ENCODE data around the gene ZNF10.

The ZNF10 gene

GRCh38 chr12:133130038-133130807 is at the start of gene ZNF10, which contains the start of gene ZNF891:
ZNF10 (plus strand) TSS chr12:133130627; CDS start chr12:133144493, 13,866 bp downstream.
ZNF891 (minus strand) TSS chr12:133130274; CDS start chr12:133121918, 8,356 bp downstream.
- peak; percentile 83 to 92 for DNase-seq

GRCh38 chr12:133081159-133081780 is 49.2 kb upstream of the ZNF10 start:
- DNase-seq: no peak

DNA sequence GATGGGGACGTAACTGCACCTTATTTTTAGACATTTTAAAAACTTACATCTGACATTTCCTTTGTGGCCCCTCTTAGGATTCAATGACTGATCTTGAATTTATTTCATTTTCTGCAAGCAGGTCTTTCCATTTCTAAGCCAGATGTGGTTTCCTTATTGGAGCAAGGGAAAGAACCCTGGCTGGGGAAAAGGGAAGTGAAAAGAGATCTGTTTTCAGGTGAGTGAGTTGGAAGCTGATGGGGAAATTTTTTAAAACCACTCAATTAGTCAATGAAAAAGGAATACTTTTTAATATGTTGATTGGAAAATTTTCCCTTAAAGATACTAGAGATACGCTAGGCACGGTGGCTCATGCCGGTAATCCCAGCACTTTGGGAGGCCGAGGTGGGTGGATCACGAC is 47.1 kb upstream of the ZNF10 start:
- DNase-seq: no peak

DNA sequence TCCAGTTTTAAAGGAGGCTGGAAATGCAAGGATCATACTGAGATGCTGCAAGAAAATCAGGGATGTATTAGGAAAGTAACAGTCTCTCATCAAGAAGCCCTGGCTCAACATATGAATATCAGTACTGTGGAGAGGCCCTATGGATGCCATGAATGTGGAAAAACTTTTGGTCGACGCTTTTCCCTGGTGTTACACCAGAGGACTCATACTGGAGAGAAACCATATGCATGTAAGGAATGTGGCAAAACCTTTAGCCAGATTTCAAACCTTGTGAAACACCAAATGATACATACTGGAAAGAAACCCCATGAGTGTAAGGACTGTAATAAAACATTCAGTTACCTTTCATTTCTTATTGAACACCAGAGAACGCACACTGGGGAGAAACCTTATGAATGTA is 24.8 kb upstream of the ZNF10 start:
- no peak for DNase-seq

DNA sequence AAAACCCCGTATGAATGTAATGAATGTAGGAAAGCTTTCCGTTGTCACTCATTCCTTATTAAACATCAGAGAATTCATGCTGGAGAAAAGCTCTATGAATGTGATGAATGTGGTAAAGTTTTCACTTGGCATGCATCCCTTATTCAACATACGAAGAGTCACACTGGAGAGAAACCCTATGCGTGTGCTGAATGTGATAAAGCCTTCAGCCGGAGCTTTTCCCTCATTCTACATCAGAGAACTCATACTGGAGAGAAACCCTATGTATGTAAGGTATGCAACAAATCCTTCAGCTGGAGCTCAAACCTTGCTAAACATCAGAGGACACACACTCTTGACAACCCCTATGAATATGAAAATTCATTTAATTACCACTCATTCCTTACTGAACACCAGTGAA is 24.2 kb upstream of the ZNF10 start:
- no peak for DNase-seq

GRCh38 chr12:133107121-133107520 is 23.3 kb upstream of the ZNF10 start:
- no peak for DNase-seq

DNA sequence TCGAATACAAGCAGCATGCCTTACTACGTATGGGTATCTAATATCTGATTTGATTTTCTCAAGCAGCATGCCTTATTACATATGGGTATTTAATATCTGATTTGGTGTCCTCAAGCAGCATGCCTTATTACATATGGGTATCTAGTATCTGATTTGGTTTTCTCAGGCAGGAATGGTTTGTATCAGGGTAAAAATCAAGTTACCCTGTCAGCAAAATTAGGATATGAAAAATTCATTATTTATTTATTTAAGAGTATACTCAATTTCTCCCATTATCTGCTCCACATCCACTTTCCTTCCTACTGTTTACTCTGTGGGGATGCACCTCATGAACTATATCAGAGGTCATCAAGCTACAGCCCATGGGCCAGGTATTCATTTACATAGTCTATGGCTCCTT is 22.3 kb upstream of the ZNF10 start:
- no peak for DNase-seq

DNA sequence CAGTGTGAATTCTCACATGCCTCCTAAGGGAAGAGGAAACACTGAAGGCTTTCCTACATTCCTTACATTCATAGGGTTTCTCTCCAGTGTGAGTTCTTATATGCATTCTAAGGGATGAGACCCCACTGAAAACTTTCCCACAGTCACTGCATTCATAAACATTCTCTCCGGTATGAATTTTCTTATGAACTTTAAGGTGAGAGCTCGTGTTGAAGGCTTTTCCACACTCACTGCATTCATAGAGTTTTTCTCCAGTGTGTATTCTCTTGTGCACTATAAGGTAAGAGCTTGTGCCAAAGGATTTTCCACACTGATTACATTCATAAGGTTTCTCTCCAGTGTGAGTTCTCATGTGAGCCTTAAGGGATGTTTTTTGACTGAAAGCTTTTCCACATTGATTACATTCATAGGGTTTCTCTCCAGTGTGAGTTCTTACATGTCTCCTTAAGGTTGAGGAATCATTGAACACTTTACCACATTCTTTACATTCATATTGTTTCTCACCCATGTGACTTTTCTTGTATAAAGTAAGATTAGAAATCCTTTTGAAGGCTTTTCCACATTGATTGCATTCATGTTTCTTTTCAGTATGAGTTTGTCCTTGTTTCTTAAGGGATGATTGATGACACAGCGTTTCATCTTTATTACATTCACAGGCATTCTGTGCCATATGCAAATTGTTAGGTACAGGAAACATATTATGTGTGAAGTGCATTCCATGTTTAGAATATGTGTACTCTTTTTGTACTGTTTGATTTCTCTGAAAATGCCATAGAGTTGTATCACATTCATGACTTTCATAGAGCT is 9.8 kb upstream of the ZNF10 start:
- DNase-seq: no peak

DNA sequence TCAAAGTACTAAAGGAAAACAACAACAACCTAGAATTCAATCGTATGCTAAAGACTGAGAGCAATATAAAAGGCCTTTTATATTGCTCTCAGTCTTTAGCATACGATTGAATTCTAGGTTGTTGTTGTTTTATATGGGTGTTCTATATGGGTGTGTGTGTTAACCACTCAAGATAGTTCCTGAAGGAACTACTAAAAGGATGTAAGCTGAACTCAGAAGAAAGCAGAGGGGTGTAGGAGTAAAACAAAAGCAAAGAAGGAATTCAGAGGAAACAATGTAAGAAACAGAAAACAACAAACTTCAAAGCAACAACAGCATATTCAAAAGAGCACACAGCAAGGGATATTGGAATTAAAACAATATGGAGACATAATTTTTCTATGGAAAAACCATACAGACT is 5.8 kb upstream of the ZNF10 start:
- DNase-seq: no peak

DNA sequence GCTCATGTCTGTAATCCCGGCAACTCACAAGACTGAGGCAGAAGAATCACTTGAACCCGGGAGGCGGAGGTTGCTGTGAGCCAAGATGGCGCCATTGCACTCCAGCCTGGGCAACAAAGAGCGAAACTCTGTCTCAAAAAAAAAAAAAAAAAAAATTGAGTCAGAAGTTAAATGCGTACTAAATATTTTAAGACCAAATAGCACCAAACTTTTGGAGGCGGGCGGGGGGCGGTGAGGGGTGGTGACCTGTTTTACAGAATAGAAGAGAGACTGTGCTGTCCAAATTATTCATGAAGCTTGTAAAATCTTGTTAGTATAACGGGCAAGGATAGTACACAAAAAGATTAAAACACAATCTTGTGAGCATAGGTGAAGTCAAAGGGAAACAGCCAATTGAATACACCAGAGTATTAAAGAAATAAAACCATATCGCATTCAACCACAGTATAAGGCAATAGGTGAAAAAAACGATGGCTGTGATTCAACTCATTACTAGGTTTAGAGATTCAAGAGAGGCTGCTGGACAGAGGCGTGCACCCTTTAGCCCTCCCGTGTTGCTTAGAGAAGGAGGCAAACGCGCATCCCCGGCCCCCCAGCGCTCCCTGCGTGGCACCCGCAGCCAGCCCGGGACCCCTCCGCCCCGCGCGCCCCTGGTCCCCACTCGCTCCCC is 924 bp upstream of the ZNF10 start:
- DNase-seq: peak in 1 of 2 experiments; percentile 66

DNA sequence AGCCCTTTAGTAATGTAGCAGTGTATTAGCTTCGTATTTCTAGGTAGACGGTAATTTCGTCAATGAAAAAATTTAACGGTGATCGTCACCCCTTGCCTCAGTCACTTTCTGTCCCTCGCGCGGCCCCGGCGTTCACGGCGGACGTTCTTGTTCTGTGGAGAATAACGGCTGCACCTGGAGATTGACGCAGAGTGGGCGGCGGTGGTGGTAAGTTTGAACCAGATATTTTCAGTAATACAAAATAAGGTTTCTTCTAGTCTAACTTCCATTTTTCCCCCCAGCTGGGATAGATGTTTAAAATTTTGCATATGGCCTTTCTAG is 341 bp downstream of the ZNF10 start:
- DNase-seq: no peak

- DNase-seq: no peak
Observed at GRCh38 chr12:133135747-133136146, 5.3 kb downstream of the ZNF10 start.

- DNase-seq: no peak
Observed at GRCh38 chr12:133145981-133146380, 15.6 kb downstream of the ZNF10 start.

DNA sequence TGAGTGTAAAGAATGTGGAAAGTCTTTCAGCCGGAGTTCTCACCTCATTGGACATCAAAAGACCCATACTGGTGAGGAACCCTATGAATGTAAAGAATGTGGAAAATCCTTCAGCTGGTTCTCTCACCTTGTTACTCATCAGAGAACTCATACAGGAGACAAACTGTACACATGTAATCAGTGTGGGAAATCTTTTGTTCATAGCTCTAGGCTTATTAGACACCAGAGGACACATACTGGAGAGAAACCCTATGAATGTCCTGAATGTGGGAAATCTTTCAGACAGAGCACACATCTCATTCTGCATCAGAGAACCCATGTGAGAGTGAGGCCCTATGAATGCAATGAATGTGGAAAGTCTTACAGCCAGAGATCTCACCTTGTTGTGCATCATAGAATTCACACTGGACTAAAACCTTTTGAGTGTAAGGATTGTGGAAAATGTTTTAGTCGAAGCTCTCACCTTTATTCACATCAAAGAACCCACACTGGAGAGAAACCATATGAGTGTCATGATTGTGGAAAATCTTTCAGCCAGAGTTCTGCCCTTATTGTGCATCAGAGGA is 25.8 kb downstream of the ZNF10 start:
- DNase-seq: no peak

DNA sequence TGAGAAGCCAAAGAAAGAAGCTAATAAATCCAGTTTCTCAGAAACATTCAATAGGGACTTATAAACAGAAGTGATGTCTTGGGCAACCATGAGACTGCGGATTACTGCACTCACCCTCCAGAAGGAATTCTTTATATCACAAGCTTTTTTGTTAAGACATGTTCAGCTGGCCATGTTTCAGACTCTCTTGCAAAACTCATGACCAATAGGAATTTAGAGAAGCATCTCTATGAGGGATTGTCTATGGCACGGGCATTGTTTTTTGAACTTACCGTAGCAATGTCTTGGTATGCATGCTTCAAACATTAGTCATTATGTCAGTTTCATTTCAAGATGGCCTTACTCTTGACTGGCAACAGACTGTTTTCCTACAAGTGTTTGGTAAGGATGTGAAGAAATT is 35.3 kb downstream of the ZNF10 start:
- no peak for DNase-seq

GRCh38 chr12:133172491-133172890 is 42.1 kb downstream of the ZNF10 start:
- DNase-seq: no peak

DNA sequence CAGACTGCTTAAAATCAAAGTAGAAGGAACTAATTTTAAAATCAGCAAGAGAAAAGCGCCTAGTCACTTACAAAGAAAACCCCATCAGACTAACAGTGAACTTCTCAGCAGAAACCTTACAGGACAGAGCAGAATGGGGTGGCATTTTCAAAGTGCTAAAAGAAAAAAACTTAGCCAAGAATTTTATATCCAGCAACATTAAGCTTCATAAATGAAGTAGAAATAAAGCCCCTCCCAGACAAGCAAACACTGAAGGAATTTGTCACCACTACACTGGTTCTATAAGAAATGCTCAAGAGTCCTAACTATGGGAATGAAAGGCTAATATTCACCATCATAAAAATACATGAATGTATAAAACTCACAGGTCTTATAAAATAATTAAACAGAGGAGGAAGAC is 44.5 kb downstream of the ZNF10 start:
- DNase-seq: no peak

GRCh38 chr12:133180669-133181068 is 50.2 kb downstream of the ZNF10 start:
- DNase-seq: no peak

DNA sequence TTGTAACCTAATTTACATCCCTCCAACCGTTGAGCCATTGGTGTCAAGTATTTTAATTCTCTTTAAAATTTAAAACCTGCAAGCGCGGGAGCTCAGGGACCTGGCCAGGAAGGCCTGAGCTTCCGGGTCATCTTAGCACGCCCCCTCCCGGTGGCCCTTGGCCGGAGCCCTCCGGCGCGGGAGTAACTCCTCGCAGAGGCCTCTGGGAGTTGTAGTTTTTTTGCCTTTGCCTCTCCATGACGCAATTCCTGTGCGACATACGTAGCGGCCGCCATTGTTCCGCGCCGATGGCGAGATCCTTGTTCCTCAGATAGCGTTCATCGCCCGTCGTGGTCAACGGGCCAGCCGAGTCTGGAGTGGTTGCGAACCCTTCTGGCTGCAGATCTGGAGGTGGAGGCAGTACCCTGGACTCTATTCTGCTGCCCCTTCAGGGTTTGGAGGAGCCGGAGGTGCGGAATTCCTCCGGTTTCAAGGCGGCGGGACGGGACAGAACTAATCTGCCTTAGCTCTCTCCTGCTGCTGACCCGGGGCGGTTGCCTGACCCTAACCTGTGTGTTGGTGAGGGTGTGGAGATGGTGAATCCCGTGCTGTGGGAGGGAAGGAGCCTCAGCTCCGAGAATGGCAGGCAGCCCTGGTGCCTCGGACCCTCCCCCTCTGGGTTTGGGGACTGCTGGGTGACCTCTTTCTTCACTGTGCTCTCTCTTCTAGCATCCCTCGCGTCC is 51.0 kb downstream of the ZNF10 start, which contains the start of gene ZNF268:
Gene ZNF268, plus strand, starts transcription at position 258 of the 722 bp plus-strand sequence. CDS start 503 bp downstream, outside the sequence.
- peak; percentile 82 to 87 for DNase-seq

GRCh38 chr12:133190176-133190575 is 59.7 kb downstream of the ZNF10 start:
- DNase-seq: no peak

- DNase-seq: no peak
Observed at GRCh38 chr12:133192847-133193246, 62.4 kb downstream of the ZNF10 start.

DNA sequence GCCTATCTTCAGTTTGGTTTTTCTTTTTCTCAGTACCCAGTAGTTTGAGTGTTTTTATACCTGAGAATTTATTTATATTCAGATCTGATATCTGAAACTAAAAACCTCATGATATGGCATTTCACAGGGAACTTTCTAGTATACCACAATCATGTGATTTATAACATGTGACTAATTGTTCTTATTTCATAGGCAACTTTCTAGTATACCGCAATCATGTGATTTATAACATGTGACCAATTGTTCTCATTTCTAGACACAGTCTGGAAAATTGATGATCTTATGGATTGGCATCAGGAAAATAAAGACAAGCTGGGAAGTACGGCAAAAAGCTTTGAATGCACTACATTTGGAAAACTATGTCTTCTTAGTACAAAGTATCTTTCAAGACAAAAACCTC is 71.5 kb downstream of the ZNF10 start:
- DNase-seq: no peak

All from SW 1271 (cell line).